ENCODE measurements around the gene DMXL1.

DNA sequence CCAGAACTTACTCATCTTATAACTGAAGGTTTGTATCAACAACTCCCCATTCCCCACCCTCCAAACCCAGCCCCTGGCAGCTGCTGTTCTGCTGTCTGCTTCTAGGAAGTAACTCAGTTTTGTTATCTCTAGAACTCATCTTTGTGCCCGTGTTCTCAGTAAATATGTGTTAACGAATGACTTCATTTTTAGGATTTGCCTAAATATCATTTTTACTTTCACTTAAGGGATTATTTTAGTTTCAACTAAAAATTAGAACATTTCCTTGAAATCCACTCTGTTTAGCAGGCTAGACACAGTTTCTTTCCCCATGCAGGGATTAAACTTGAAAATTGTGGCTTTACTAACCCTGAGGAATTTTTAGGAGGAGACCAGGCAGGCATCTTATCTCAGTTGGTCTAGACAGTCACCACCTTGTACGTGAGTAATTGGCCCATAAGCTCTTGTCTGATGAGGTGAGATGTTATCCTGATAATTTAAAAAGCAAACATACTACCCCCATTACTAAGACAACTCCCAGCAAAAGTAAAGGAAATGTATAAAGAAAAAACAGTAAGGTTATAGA is 216.7 kb downstream of the DMXL1 start:
- TF ChIP-seq, protein P1, sequence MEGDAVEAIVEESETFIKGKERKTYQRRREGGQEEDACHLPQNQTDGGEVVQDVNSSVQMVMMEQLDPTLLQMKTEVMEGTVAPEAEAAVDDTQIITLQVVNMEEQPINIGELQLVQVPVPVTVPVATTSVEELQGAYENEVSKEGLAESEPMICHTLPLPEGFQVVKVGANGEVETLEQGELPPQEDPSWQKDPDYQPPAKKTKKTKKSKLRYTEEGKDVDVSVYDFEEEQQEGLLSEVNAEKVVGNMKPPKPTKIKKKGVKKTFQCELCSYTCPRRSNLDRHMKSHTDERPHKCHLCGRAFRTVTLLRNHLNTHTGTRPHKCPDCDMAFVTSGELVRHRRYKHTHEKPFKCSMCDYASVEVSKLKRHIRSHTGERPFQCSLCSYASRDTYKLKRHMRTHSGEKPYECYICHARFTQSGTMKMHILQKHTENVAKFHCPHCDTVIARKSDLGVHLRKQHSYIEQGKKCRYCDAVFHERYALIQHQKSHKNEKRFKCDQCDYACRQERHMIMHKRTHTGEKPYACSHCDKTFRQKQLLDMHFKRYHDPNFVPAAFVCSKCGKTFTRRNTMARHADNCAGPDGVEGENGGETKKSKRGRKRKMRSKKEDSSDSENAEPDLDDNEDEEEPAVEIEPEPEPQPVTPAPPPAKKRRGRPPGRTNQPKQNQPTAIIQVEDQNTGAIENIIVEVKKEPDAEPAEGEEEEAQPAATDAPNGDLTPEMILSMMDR (IDR thresholded peaks at IDR 0.05; ENCODE audit: low read depth, low read length), result no peak
- TF ChIP-seq, protein P2, sequence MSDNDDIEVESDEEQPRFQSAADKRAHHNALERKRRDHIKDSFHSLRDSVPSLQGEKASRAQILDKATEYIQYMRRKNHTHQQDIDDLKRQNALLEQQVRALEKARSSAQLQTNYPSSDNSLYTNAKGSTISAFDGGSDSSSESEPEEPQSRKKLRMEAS (IDR thresholded peaks at IDR 0.05; ENCODE audit: low read depth, low read length), result no peak
- TF ChIP-seq POLR2A (IDR thresholded peaks at IDR 0.05; ENCODE audit: extremely low read depth, insufficient read length), result no peak

Data from NB4 (cell line).